WTC11 (cell line): ENCODE measurements around the gene COPB1.

ENCODE experiments used
- FOXP1 ChIP-seq: sonication (generic); formaldehyde crosslinking; IDR thresholded peaks from 2 replicates; pipeline ENCODE4 v1.8.0; 2022; ENCODE audit warnings: missing genetic modification reagents, mild to moderate bottlenecking, moderate library complexity, borderline replicate concordance
- SP1 ChIP-seq: sonication (generic); formaldehyde crosslinking; conservative IDR thresholded peaks from 2 replicates; pipeline ENCODE4 v1.8.1; 2022; ENCODE audit warnings: missing genetic modification reagents
- ZNF121 ChIP-seq: sonication (generic); formaldehyde crosslinking; IDR thresholded peaks from 2 replicates; pipeline ENCODE4 v1.8.0; 2023; ENCODE audit warnings: missing genetic modification reagents
- ZNF138 ChIP-seq: sonication (generic); formaldehyde crosslinking; conservative IDR thresholded peaks from 2 replicates; pipeline ENCODE4 v1.8.1; 2022; ENCODE audit warnings: mild to moderate bottlenecking, moderate library complexity, missing genetic modification reagents
- ZNF219 ChIP-seq: sonication (generic); formaldehyde crosslinking; IDR thresholded peaks from 2 replicates; pipeline ENCODE4 v1.8.0; 2023; ENCODE audit warnings: missing genetic modification reagents, mild to moderate bottlenecking, borderline replicate concordance
- ZNF232 ChIP-seq: sonication (generic); formaldehyde crosslinking; IDR thresholded peaks from 2 replicates; pipeline ENCODE4 v1.8.0; 2022; ENCODE audit warnings: mild to moderate bottlenecking, missing genetic modification reagents
- ZNF396 ChIP-seq: fragments of 250-450 bp; sonication (Bioruptor Pico); IDR thresholded peaks from 2 replicates; pipeline ENCODE4 v1.8.0; 2021; ENCODE audit warnings: mild to moderate bottlenecking, moderate library complexity, borderline replicate concordance
- TF ChIP-seq, protein P1 (sequence below): fragments of 200-600 bp; IDR thresholded peaks from 2 replicates; pipeline ENCODE4 v1.8.0; 2022; ENCODE audit warnings: antibody characterized with exemption
- TF ChIP-seq, protein P2 (sequence below): sonication (generic); formaldehyde crosslinking; IDR thresholded peaks from 2 replicates; pipeline ENCODE4 v1.8.1; 2023; ENCODE audit warnings: mild to moderate bottlenecking, missing genetic modification reagents, moderate library complexity
- TF ChIP-seq, protein P3 (sequence below): sonication (generic); formaldehyde crosslinking; conservative IDR thresholded peaks from 2 replicates; pipeline ENCODE4 v1.8.1; 2022; ENCODE audit warnings: mild to moderate bottlenecking, missing genetic modification reagents

DNA sequence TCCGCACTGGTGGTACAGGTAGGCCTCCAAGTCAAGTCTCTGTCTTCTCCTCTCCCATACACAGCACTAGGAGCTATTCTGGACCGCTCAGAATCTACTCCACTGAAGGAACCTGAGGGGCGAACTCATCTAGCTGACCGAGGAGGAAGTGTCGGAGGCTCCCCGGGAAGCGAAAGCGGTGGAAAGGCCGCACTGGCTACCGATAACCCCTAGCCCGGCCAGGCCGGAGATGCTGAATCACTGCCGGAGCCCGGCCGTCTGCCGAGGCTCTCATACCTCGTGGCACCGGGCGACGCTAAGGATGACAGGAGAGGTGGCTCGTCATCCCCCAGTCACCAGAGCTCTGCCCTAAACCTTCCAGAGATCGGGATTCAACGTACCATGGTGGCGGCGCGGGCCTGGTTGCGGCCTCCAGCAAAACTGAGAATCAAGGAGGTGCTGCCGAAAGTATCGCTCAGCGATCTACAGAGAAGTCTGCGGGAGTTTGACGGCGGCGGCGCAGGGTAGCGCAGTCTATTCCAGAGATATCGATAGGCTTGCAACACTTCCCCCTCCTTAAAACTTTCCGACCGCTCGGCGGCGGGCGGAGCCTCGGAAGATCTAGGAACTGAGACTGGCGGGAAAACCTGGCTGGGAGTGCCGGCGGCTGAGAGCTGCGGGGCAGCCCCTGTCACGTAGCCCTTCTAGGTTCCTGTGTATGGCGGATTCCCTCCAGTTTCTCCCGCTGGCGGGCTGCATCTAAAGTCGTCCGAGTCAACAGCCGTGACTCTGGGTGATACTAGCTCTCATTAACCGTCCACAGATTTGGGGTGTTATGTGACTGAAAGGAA lies 20.5 kb upstream of the COPB1 start, which contains the start of gene PSMA1:
- TF ChIP-seq, protein P1, sequence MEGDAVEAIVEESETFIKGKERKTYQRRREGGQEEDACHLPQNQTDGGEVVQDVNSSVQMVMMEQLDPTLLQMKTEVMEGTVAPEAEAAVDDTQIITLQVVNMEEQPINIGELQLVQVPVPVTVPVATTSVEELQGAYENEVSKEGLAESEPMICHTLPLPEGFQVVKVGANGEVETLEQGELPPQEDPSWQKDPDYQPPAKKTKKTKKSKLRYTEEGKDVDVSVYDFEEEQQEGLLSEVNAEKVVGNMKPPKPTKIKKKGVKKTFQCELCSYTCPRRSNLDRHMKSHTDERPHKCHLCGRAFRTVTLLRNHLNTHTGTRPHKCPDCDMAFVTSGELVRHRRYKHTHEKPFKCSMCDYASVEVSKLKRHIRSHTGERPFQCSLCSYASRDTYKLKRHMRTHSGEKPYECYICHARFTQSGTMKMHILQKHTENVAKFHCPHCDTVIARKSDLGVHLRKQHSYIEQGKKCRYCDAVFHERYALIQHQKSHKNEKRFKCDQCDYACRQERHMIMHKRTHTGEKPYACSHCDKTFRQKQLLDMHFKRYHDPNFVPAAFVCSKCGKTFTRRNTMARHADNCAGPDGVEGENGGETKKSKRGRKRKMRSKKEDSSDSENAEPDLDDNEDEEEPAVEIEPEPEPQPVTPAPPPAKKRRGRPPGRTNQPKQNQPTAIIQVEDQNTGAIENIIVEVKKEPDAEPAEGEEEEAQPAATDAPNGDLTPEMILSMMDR: no peak
- TF ChIP-seq ZNF219 (CRISPR knock-in tag) (no peak), ZNF121 (CRISPR knock-in tag) (no peak), ZNF396 (no peak), ZNF138 (CRISPR knock-in tag) (no peak), ZNF232 (peak; percentile 91; the same call in 1 of the 2 replicates), FOXP1 (peak; percentile 88), SP1 (CRISPR knock-in tag) (peak; percentile 88)
- TF ChIP-seq, protein P2, sequence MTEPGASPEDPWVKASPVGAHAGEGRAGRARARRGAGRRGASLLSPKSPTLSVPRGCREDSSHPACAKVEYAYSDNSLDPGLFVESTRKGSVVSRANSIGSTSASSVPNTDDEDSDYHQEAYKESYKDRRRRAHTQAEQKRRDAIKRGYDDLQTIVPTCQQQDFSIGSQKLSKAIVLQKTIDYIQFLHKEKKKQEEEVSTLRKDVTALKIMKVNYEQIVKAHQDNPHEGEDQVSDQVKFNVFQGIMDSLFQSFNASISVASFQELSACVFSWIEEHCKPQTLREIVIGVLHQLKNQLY: no peak
- TF ChIP-seq, protein P3, sequence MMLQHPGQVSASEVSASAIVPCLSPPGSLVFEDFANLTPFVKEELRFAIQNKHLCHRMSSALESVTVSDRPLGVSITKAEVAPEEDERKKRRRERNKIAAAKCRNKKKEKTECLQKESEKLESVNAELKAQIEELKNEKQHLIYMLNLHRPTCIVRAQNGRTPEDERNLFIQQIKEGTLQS (CRISPR knock-in tag): no peak
